SK-N-SH (cell line): Measurements from ENCODE around the gene DHRS12.

Experiments used
- EZH2phosphoT487 ChIP-seq: fragments of 200-600 bp; sonication (generic); IDR thresholded peaks from 2 replicates; pipeline ENCODE4 v1.6.1; 2017; ENCODE audit warnings: low read depth, mixed run types, mild to moderate bottlenecking, antibody characterized with exemption, moderate library complexity, borderline replicate concordance
- GATA2 ChIP-seq: sonication (generic); formaldehyde crosslinking; IDR thresholded peaks from 2 replicates; pipeline ENCODE4 v1.5.0; 2020; ENCODE audit warnings: mild to moderate bottlenecking, missing genetic modification reagents
- NRF1 ChIP-seq: IDR thresholded peaks from 2 replicates; pipeline ENCODE4 v1.6.1; 2012; ENCODE audit warnings: low read depth, mild to moderate bottlenecking, low read length
- TF ChIP-seq, protein P1 (sequence below): fragments of 200-600 bp; sonication (generic); IDR thresholded peaks from 2 replicates; pipeline ENCODE4 v1.6.1; 2017; ENCODE audit warnings: antibody characterized with exemption, mild to moderate bottlenecking, moderate library complexity
- TF ChIP-seq, protein P2 (sequence below): IDR thresholded peaks from 2 replicates; pipeline ENCODE4 v1.4.0; 2012; ENCODE audit warnings: low read depth

DNA sequence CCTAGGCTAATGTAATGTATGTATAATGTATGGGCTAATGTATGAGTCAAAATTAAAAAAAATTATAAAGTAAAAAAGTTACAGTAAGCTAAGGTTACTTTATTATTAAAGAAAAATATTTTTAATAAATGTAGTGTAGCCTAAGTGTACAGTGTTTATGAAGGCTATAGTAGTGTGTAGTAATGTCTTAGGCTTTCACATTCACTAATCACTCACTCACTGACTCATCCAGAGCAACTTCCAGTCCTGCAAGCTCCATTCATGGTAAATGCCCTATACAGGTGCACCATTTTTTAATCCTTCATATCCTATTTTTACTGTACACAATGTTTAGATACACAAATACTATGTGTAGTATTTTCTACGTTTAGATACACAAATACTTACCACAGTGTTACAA, 42.8 kb upstream of the DHRS12 start:
- TF ChIP-seq, protein P1, sequence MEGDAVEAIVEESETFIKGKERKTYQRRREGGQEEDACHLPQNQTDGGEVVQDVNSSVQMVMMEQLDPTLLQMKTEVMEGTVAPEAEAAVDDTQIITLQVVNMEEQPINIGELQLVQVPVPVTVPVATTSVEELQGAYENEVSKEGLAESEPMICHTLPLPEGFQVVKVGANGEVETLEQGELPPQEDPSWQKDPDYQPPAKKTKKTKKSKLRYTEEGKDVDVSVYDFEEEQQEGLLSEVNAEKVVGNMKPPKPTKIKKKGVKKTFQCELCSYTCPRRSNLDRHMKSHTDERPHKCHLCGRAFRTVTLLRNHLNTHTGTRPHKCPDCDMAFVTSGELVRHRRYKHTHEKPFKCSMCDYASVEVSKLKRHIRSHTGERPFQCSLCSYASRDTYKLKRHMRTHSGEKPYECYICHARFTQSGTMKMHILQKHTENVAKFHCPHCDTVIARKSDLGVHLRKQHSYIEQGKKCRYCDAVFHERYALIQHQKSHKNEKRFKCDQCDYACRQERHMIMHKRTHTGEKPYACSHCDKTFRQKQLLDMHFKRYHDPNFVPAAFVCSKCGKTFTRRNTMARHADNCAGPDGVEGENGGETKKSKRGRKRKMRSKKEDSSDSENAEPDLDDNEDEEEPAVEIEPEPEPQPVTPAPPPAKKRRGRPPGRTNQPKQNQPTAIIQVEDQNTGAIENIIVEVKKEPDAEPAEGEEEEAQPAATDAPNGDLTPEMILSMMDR = no peak
- TF ChIP-seq EZH2phosphoT487 (no peak), NRF1 (no peak), GATA2 (no peak)
- TF ChIP-seq, protein P2, sequence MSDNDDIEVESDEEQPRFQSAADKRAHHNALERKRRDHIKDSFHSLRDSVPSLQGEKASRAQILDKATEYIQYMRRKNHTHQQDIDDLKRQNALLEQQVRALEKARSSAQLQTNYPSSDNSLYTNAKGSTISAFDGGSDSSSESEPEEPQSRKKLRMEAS = no peak
